Mucosa of gallbladder (tissue), 1 donor: Measurements from ENCODE around the gene FNDC11. TPM values are rescaled to one million over a fixed set of nuclear protein-coding genes. Genes with fewer than 3 reads are reported as not detected.
"Not testable (repeated sequence)": the region's sequence is repeated elsewhere in the genome, so short reads cannot be mapped to it uniquely, and the experiment has no call there.

Source experiments
- DNase-seq: peaks from one replicate; pipeline ENCODE4 v3.0.0-alpha.2; 2020; ENCODE audit warnings: low spot score
- total RNA-seq: library from RNA; stranded (reverse); gene quantifications from one replicate; pipeline ENCODE4 v1.2.1, GENCODE V29; 2021
- donor health status: DM: no; HTN: no; CAD: no.

The FNDC11 gene
- total RNA-seq, 1 donor from 2014 or later, result 1.4 TPM

DNA sequence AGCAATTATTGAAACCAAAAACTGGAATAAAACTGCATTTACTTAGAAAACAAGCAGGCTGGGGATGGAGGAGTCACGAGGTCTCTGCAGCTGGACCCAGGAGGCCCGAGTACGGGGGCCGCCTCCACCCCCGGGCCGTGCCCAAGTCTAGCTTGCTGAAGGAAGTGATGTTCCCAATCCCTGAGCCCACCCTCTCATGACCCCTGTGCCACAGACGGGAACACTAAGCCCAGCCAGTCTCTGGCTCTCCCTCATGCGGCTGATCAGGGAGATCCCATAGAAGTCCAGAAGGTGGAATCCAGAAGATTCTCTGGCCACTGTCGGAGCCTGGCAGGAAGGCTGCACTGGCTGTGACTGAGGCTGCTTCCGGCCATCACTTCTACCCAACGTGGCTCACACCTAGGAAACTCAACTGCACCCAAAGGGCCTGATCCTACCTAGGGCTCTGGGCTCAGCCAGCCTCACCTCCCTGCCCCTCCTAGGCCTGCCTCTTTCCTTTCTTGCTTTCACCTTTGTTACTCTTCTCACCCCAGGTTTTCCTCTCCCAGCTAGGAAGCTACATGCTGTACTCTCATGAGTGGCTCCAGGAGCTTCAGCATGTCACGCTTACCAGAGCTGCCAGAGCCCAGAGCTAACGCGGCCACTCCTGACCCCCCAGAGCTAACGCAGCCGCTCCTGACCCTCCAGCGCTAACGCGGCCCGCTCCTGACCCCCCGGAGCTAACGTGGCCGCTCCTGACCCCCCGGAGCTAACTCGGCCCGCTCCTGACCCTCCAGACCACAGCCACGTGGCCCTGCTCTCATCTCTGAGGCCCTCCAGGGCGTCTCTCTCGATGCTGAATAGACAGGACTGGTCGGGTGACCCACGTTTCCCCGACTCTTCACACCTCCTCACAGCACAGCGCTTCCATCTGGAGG is 44.8 kb downstream of the FNDC11 start:
- DNase-seq, result no peak

DNA sequence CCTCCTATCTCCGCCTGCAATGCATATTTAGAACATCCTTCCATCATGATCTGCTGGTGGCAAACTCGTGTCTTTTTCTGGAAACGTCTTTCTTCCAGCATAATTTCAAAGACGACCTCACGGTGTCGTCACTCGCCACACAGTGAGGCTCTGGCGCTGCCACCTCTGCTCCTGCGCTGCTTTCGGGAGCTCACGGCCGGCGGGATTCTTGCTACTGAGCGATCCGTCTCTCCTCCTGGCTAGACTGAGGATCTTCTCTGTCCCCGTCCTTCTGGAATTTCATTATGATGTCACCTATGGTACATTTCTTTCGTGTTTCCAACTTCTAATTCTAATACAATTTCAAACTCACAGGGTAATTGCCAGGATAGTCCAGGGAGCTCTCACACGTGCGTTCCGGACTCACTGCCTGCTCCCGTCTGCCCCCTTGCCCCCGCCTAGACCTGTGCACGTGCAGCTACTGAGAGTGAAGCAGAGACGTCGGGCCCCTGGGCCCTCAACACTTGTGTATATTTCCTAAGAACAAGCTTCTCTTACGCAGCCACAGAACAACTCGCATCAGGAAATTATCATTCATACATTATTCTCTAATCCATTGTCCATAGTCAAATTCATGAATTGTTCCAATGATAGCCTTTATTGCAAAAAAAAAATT is 45.6 kb downstream of the FNDC11 start:
- no peak for DNase-seq

DNA sequence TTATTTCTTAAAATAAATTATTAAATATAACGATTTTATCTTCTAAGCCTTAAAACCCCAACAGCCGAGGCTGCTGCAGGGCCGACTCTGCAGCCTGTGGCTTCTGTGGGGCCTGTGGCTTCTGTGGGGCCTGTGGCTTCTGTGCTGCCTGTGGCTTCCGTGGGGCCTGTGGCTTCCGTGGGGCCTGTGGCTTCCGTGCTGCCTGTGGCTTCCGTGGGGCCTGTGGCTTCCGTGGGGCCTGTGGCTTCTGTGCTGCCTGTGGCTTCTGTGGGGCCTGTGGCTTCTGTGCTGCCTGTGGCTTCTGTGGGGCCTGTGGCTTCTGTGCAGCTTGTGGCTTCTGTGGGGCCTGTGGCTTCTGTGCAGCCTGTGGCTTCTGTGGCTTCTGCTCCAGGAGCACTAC is 47.7 kb downstream of the FNDC11 start:
- DNase-seq, result not testable (repeated sequence)

DNA sequence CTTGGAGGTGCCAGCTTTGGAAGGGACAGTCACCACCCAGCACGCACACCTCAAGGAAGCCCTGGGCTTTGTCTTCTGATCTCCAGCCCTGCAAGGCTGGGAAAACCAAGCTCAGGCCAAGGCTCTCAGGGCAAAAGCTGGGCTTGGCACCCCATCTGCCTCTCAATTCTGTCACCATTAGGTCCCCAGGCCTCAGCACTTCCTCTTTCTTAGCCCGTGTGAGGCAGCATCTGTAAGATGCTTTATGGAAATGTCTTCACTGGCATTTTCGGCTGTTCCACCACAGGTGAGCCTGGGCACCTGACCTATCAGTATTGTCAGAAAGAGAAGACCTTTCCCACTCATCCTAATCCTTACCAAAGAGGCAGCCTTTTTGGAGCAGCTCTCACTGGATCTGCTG is 48.4 kb downstream of the FNDC11 start:
- DNase-seq, result no peak

Other genes with a start within 250 kb of the FNDC11 start
- gene CHRNA4, start 192.8 kb upstream of the FNDC11 start, total RNA-seq, result not detected
- 0.46 TPM for gene KCNQ2, start 81.5 kb upstream of the FNDC11 start, total RNA-seq
- 56.3 TPM for gene EEF1A2, start 55.1 kb upstream of the FNDC11 start, total RNA-seq
- 793 TPM for gene PPDPF, start 33.4 kb upstream of the FNDC11 start, total RNA-seq
- gene PTK6, start 16.8 kb upstream of the FNDC11 start, total RNA-seq, result 11.0 TPM
- not detected for gene SRMS, start 6.4 kb upstream of the FNDC11 start, total RNA-seq
- gene HELZ2, start 20.1 kb downstream of the FNDC11 start, total RNA-seq, result 48.9 TPM
- gene GMEB2, start 72.9 kb downstream of the FNDC11 start, total RNA-seq, result 12.1 TPM
- 11.1 TPM for gene STMN3, start 99.3 kb downstream of the FNDC11 start, total RNA-seq
- gene RTEL1, start 104.2 kb downstream of the FNDC11 start, total RNA-seq, result 30.2 TPM
- gene TNFRSF6B, start 142.5 kb downstream of the FNDC11 start, total RNA-seq, result 3.2 TPM
- gene ARFRP1, start 153.8 kb downstream of the FNDC11 start, total RNA-seq, result 52.2 TPM
- 34.7 TPM for gene ZGPAT, start 153.9 kb downstream of the FNDC11 start, total RNA-seq
- 14.8 TPM for gene LIME1, start 182.5 kb downstream of the FNDC11 start, total RNA-seq
- gene SLC2A4RG, start 185.6 kb downstream of the FNDC11 start, total RNA-seq, result 93.6 TPM